ENCODE measurements around the gene THSD7B. TPM values are rescaled to one million over a fixed set of nuclear protein-coding genes. Genes with fewer than 3 reads are reported as not detected.

The THSD7B gene
- total RNA-seq, 1 donor from 2014 or later: 0.81 TPM

DNA sequence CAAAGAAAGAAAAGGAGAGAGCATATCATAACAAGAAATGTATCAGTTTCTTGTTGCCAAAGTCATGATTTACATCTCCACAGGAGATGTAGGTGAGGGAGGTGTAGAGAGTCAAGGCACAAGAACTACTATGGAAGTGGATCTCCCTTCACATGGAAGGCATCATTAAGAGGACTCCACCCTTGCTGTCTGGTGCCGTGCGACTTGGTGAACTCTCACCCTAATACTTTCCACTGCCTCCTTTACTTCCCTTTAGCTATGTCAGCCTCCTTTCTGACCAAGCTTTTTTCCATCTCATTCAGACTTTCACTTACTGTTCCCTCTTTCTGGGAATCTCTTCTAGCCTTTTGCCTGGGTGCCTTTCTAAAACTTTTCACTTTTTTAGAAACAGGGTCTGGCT, 490.0 kb downstream of the THSD7B start:
- no peak for TF ChIP-seq CTCF (conservative IDR thresholded peaks at IDR 0.05; ENCODE audit: low read depth, low read length)
- DNase-seq (ENCODE audit: low read depth): no peak
- H3K4me3 ChIP-seq (ENCODE audit: low read depth, low read length): no peak overlapping the region

GRCh38 chr2:137255990-137256389, 490.6 kb downstream of the THSD7B start:
- H3K4me3 ChIP-seq (ENCODE audit: low read depth, low read length): no peak overlapping the region
- DNase-seq (ENCODE audit: low read depth): peak; percentile 10
- no peak for TF ChIP-seq CTCF (conservative IDR thresholded peaks at IDR 0.05; ENCODE audit: low read depth, low read length)

DNA sequence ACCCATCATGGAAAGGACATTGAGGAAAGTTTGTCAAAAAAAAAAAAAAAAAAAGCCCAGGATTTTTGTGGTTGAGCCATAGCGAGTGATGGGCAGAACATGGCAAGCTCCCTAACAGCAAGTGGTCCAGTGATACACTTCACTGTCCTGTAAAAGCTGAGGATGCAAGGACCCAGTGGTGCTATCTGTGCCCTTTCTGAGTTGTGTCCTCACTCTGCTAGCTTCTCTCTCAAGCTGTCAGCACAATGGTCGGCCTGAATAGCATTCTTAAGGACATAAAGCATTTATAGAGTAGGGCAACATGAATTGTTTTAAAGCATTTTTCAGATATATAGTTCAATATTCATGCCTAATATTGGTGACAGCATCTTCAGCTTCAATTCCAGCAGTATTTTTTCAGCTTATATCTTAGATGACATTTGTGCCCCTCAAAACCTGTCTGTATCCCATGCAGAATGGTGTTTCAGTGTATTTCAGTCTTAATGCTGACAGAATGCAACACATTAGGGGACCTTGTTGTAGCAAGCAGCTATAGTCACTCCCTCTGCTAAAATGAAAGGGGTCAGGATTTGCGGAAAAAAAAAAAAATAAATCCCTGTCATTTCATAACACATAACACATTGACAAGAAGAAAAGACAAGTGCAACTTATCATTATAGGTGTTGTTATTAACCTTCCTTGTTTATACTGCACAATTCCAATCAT, 496.7 kb downstream of the THSD7B start:
- no peak overlapping the region for H3K4me3 ChIP-seq (ENCODE audit: low read depth, low read length)
- DNase-seq (ENCODE audit: low read depth): no peak
- TF ChIP-seq CTCF (conservative IDR thresholded peaks at IDR 0.05; ENCODE audit: low read depth, low read length): no peak

GRCh38 chr2:137262594-137262993, 497.2 kb downstream of the THSD7B start:
- TF ChIP-seq CTCF (conservative IDR thresholded peaks at IDR 0.05; ENCODE audit: low read depth, low read length): no peak

GRCh38 chr2:137287913-137288639, 522.7 kb downstream of the THSD7B start:
- DNase-seq (ENCODE audit: low read depth): no peak
- no peak for TF ChIP-seq CTCF (conservative IDR thresholded peaks at IDR 0.05; ENCODE audit: low read depth, low read length)

More at GRCh38 chr2:137262594-137262993, 497.2 kb downstream of the THSD7B start:
- DNase-seq (ENCODE audit: low read depth): no peak
- no peak overlapping the region for H3K4me3 ChIP-seq (ENCODE audit: low read depth, low read length)

GRCh38 chr2:137291836-137292570, 526.7 kb downstream of the THSD7B start:
- no peak for TF ChIP-seq CTCF (conservative IDR thresholded peaks at IDR 0.05; ENCODE audit: low read depth, low read length)
- no peak for DNase-seq (ENCODE audit: low read depth)
- H3K4me3 ChIP-seq (ENCODE audit: low read depth, low read length): no peak overlapping the region

More at GRCh38 chr2:137287913-137288639, 522.7 kb downstream of the THSD7B start:
- no peak overlapping the region for H3K4me3 ChIP-seq (ENCODE audit: low read depth, low read length)
